PC-9 (cell line): Measurements from ENCODE around the gene GMDS.

ENCODE experiments used
- EZH2 ChIP-seq: fragments of 200-600 bp; sonication (generic); IDR thresholded peaks from 2 replicates; pipeline ENCODE4 v1.8.0; 2017; ENCODE audit warnings: antibody characterized with exemption, low read depth
- TF ChIP-seq, protein P1 (sequence below): fragments of 200-600 bp; sonication (generic); conservative IDR thresholded peaks from 2 replicates; pipeline ENCODE4 v1.6.1; 2017; ENCODE audit warnings: mixed run types, antibody characterized with exemption, mild to moderate bottlenecking, moderate library complexity

DNA sequence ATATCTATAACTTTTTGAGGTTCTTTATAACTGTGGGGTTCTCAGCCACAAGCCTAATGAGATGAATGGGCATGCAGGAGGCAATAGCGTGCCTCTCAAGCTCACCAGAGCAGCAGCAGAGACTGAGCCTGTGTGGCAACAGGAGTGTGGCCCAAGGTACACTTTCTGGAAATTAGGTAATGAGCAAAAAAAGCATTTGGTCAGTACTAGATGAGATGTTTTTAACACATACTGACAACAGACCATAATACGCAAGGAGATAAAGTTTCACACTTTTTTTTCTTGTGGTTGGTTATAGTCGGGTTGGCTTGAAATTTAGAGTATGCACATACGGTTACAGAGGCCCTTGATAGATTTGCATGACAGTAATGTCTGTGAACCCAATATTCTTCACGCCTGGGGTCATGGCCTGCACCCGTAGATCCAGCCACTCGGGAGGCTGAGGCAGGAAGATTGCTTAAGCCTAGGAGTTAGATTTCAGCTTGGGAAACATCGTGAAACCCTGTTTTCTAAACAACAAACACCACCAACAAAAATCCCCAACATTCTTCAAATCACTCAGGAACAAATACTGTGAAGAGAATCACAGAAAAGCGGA, 300.1 kb downstream of the GMDS start:
- TF ChIP-seq, protein P1, sequence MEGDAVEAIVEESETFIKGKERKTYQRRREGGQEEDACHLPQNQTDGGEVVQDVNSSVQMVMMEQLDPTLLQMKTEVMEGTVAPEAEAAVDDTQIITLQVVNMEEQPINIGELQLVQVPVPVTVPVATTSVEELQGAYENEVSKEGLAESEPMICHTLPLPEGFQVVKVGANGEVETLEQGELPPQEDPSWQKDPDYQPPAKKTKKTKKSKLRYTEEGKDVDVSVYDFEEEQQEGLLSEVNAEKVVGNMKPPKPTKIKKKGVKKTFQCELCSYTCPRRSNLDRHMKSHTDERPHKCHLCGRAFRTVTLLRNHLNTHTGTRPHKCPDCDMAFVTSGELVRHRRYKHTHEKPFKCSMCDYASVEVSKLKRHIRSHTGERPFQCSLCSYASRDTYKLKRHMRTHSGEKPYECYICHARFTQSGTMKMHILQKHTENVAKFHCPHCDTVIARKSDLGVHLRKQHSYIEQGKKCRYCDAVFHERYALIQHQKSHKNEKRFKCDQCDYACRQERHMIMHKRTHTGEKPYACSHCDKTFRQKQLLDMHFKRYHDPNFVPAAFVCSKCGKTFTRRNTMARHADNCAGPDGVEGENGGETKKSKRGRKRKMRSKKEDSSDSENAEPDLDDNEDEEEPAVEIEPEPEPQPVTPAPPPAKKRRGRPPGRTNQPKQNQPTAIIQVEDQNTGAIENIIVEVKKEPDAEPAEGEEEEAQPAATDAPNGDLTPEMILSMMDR, result no peak
- no peak for TF ChIP-seq EZH2
